Pancreas (tissue), 10 donors: ENCODE measurements around the gene TMEM63B. TPM values are rescaled to one million over a fixed set of nuclear protein-coding genes. Genes with fewer than 3 reads are reported as not detected.

Experiments
- ATAC-seq, 4 donors: fragments of 200-7000 bp; cut with Tn5 transposase; one replicate each; pipeline versions ENCODE4 v1.8.0 to v1.9.1; 2020; ENCODE audit warnings: mild to moderate bottlenecking in 4 of 4, moderate library complexity in 4 of 4
- DNase-seq, 6 donors: peaks; one replicate each; pipeline ENCODE4 v3.0.0-alpha.2; 2020
- FAIRE-seq: peaks from 2 replicates; lab custom pipeline; 2012; peaks lifted over from hg19 to GRCh38; lab: Jason Lieb, UNC
- H3K27ac ChIP-seq, 4 donors: fragments of 200-600 bp; sonication (generic); 1 replicate in 3 of 4; 2 replicates in 1 of 4; pipeline versions ENCODE4 v1.5.0 to v1.8.0; 2020
- H3K27me3 ChIP-seq, 4 donors: fragments of 200-600 bp; one replicate each; pipeline ENCODE4 v1.8.0; 2021
- H3K36me3 ChIP-seq, 3 donors: fragments of 200-600 bp; sonication (generic) in 1 of 3; one replicate each; pipeline versions ENCODE4 v1.5.0 to v1.8.0; 2020 to 2021
- H3K4me1 ChIP-seq, 3 donors: fragments of 200-600 bp; one replicate each; pipeline ENCODE4 v1.8.0; 2021
- H3K4me3 ChIP-seq, 4 donors: fragments of 200-600 bp; sonication (generic) in 2 of 4; one replicate each; pipeline versions ENCODE4 v1.5.0 to v1.8.0; 2020 to 2021
- H3K9me3 ChIP-seq, 4 donors: fragments of 200-600 bp; one replicate each; pipeline ENCODE4 v1.8.0; 2021
- CTCF ChIP-seq, 4 donors: fragments of 200-600 bp; sonication (generic) in 3 of 4; IDR thresholded peaks; one replicate each; pipeline versions ENCODE4 v1.5.0 to v1.8.0; 2021; ENCODE audit warnings: antibody characterized with exemption in 4 of 4
- WGBS, 2 donors: extraction: QIAGEN DNeasy Blood & Tissue Kit; methylation state at CpG; one replicate each; pipeline ENCODE4 v1.1.7; 2013; 5-methylcytosine and 5-hydroxymethylcytosine counted together
- intact Hi-C, 3 donors: fragments of 100-400 bp; cut with DNase I; formaldehyde crosslinking; loops; one replicate each; pipeline versions ENCODE4 v1.11.1 to v1.14.2; 2022
- polyA plus RNA-seq, 2 donors: library from polyadenylated mRNA; stranded (reverse); fragments of 200-250 nt; gene quantifications; one replicate each; pipeline ENCODE4 v1.2.3, GENCODE V29; 2013
- total RNA-seq, 6 donors: library from RNA; stranded (reverse); fragmentation: NEBNext Ultra II Directional in 4 of 6; extraction: Animal tissue kit (Norgen Biotek cat#: 25700) in 4 of 6; gene quantifications; one replicate each; pipeline versions ENCODE4 v1.2.1 to v1.2.4, GENCODE V29; 2021 to 2023
- donor health status: healthy with polysubstance abuse.
- donor health status: DM: no; HTN: no; CAD: no; lungs with moderate emphysema.
- donor health status: DM: no; HTN: no; CAD: no.
- donor health status: control.
- donor health status: control.
- donor health status: Bipolar disorder and iron deficiency.
- donor health status: DM: yes; HTN: yes; CAD: no.
- donor health status: DM: no; HTN: no; CAD: no.
- donor health status: DM: no; HTN: no; CAD: no.
- donor health status: DM: yes; HTN: yes; CAD: no.

The TMEM63B gene
- total and polyA plus RNA-seq, 8 donors, result 7.2 to 19.9 (median 11.9) TPM

- Histone ChIP-seq H3K27me3 (no peaks in the 10 kb centered on the region), H3K4me1 (peaks cover 5 to 7% (median 6%) of the 10 kb centered on the region in 3 donors), H3K36me3 (no peaks in the 10 kb centered on the region), H3K27ac (peak overlapping the region in 2 of 4 donors; percentile 18 to 33), H3K9me3 (no peaks in the 10 kb centered on the region), H3K4me3 (no peak overlapping the region)
- intact Hi-C loops, result no loop called here
- DNase-seq, result peak in 2 of 6 donors; percentile 61 to 64
- 60 to 69% methylated on average over 8 of the region's 8 CpGs for WGBS, 2 donors
- no peak for FAIRE-seq
- ATAC-seq, result peak; percentile 77 to 89 (median 82)
- no peak for TF ChIP-seq CTCF (IDR thresholded peaks at IDR 0.05)
Measured at GRCh38 chr6:44162876-44163625, 35.7 kb downstream of the TMEM63B start.

- no peak for TF ChIP-seq CTCF (IDR thresholded peaks at IDR 0.05)
- ATAC-seq (no peak), FAIRE-seq (no peak), DNase-seq (no peak)
- intact Hi-C loops, result no loop called here
- no peaks in the 10 kb centered on the region for H3K9me3 ChIP-seq
- peaks cover 0 to 7% (median 5%) of the 10 kb centered on the region in 3 donors for H3K4me1 ChIP-seq
- 60 to 78% methylated on average over 7 of the region's 7 CpGs for WGBS, 2 donors
- H3K27me3 ChIP-seq, result no peaks in the 10 kb centered on the region
- H3K27ac ChIP-seq, result no peak overlapping the region
- no peak overlapping the region for H3K4me3 ChIP-seq
- H3K36me3 ChIP-seq, result no peaks in the 10 kb centered on the region
Measured at GRCh38 chr6:44166116-44166515, 38.8 kb downstream of the TMEM63B start.

GRCh38 chr6:44166591-44167184 is 39.3 kb downstream of the TMEM63B start:
- Histone ChIP-seq H3K27ac (no peak overlapping the region), H3K27me3 (no peaks in the 10 kb centered on the region), H3K36me3 (no peaks in the 10 kb centered on the region), H3K4me1 (peaks cover 0 to 7% (median 5%) of the 10 kb centered on the region in 3 donors), H3K4me3 (no peak overlapping the region), H3K9me3 (no peaks in the 10 kb centered on the region)
- no peak for FAIRE-seq
- TF ChIP-seq CTCF (IDR thresholded peaks at IDR 0.05), result no peak
- no peak for DNase-seq
- intact Hi-C loops, result no loop called here
- no peak for ATAC-seq
- WGBS, 2 donors, result 66 to 71% methylated on average over 13 to 16 of the region's 16 CpGs

GRCh38 chr6:44167567-44167966 is 40.2 kb downstream of the TMEM63B start:
- no peak for TF ChIP-seq CTCF (IDR thresholded peaks at IDR 0.05)
- no peak for ATAC-seq
- peaks cover 0 to 5% (median 5%) of the 10 kb centered on the region in 3 donors for H3K4me1 ChIP-seq
- no peaks in the 10 kb centered on the region for H3K36me3 ChIP-seq
- no peak for FAIRE-seq
- H3K27ac ChIP-seq, result no peak overlapping the region
- H3K4me3 ChIP-seq, result no peak overlapping the region
- no peak for DNase-seq
- intact Hi-C loops, result no loop called here
- no peaks in the 10 kb centered on the region for H3K27me3 ChIP-seq
- 94 to 99% methylated on average over 1 of the region's 1 CpG for WGBS, 2 donors
- H3K9me3 ChIP-seq, result no peaks in the 10 kb centered on the region

- intact Hi-C loops, result no loop called here
- H3K27me3 ChIP-seq, result no peaks in the 10 kb centered on the region
- DNase-seq, result no peak
- H3K4me1 ChIP-seq, result no peaks in the 10 kb centered on the region
- 42 to 45% methylated on average over 9 of the region's 9 CpGs for whole genome bisulfite sequencing, 2 donors
- TF ChIP-seq CTCF (IDR thresholded peaks at IDR 0.05), result no peak
- ATAC-seq, result no peak
- no peak for FAIRE-seq
- H3K4me3 ChIP-seq, result no peak overlapping the region
- H3K36me3 ChIP-seq, result no peaks in the 10 kb centered on the region
- H3K27ac ChIP-seq, result no peak overlapping the region
- no peaks in the 10 kb centered on the region for H3K9me3 ChIP-seq
Measured at GRCh38 chr6:44169154-44169553, 41.8 kb downstream of the TMEM63B start.
